SU-DHL-6 (cell line): Measurements from ENCODE around the gene SULT2B1.

Source experiments
- EZH2phosphoT487 ChIP-seq: fragments of 200-600 bp; sonication (generic), shearing (Covaris generic); conservative IDR thresholded peaks from 2 replicates; pipeline ENCODE4 v1.6.1; 2018; ENCODE audit warnings: mild to moderate bottlenecking, antibody characterized with exemption, low read length, moderate library complexity, mixed read lengths
- TF ChIP-seq, protein P1 (sequence below): fragments of 200-600 bp; sonication (generic); IDR thresholded peaks from one replicate; pipeline ENCODE4 v1.5.1; 2017; ENCODE audit warnings: antibody characterized with exemption, mild to moderate bottlenecking, low read length, moderate library complexity; ENCODE audit not compliant: insufficient read depth, poor library complexity, severe bottlenecking

GRCh38 chr19:48556163-48556562 lies 4.2 kb downstream of the SULT2B1 start:
- TF ChIP-seq, protein P1, sequence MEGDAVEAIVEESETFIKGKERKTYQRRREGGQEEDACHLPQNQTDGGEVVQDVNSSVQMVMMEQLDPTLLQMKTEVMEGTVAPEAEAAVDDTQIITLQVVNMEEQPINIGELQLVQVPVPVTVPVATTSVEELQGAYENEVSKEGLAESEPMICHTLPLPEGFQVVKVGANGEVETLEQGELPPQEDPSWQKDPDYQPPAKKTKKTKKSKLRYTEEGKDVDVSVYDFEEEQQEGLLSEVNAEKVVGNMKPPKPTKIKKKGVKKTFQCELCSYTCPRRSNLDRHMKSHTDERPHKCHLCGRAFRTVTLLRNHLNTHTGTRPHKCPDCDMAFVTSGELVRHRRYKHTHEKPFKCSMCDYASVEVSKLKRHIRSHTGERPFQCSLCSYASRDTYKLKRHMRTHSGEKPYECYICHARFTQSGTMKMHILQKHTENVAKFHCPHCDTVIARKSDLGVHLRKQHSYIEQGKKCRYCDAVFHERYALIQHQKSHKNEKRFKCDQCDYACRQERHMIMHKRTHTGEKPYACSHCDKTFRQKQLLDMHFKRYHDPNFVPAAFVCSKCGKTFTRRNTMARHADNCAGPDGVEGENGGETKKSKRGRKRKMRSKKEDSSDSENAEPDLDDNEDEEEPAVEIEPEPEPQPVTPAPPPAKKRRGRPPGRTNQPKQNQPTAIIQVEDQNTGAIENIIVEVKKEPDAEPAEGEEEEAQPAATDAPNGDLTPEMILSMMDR, result no peak
- TF ChIP-seq EZH2phosphoT487, result no peak
